Activated CD4-positive, alpha-beta T cell treated with anti-CD3 and anti-CD28 coated beads, Interleukin-2, amount 50 U/mL, for 48 hours (primary cell): ENCODE measurements around the gene GPRC5D.

Experiments used
- DNase-seq, 2 experiments: peaks; one replicate each; pipeline ENCODE4 v3.0.0-alpha.2; 2020

The GPRC5D gene

GRCh38 chr12:12903642-12904609 is 48.0 kb downstream of the GPRC5D start:
- DNase-seq = no peak

GRCh38 chr12:12902036-12902435 is 49.9 kb downstream of the GPRC5D start:
- DNase-seq = no peak

DNA sequence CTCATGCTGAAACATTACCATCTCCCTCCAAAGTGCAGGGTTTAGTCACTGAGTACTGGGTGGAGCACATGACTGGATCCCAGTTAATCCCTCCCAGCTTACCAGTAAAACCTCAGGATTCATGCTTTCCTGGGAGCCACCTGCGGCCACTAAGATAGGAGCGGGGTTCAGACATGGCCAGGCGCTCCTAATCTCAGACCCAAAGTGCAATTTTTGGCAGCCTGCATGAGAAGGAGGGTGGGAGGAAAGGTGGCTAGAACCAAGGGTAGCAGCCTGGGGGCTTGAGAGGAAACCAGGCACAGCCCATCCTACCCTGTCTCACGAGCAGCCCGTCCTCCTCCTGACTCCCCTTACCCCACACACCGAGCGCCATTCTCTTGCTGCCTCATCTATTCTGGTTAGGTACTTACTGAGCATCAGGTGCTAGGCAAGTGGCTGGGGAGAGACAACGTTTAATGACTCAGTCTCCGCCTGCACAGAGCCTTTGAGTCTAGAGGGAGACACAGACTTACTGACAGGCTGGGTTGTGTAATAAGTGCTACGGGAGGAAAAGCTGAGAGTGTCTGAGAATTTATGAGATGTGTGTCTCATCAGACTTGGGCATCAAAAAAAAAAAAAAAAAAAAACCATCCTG is 50.7 kb downstream of the GPRC5D start:
- DNase-seq = peak in 1 of 2 experiments; percentile 30

GRCh38 chr12:12900786-12901157 is 51.2 kb downstream of the GPRC5D start:
- no peak for DNase-seq

DNA sequence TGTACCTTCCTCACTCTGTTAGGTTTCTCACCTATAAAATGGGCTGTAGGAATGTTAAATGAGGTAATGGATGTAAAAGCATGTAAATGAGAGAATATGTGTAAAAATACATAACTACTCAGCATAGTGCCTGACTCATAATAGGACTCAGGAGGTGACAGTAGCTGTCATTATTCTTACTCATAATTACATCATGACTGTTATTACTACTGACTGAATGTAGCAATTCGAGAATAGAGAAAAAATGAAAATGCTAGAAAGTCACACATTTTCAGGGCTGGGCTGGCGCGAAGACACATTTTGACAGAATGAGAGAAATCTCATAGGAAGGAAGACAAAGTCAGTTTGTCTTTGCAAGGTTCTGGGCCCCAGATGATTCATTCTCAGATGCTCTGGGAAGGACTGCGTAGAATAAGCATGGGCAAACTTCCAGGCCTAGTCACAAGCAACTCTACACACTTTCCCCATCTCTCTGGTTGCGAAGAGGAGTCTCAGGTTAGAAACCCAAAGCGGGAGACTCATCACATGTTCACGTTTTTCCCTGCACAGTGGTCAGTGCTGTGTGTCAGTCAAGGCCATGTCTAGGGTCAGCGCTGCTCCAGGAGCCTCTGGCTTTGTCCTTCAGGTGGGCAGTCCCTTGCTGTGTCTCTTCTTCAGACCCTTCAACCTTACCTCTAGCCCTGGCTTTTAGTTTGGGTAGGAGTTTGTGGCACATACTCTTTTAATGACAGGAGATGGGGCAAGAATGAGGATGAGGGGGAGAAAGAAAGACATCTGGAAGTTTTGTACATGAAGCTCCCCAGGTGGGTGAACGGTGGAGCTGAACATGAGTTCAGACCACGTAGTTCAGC is 52.2 kb downstream of the GPRC5D start:
- DNase-seq = peak; percentile 64 to 77

DNA sequence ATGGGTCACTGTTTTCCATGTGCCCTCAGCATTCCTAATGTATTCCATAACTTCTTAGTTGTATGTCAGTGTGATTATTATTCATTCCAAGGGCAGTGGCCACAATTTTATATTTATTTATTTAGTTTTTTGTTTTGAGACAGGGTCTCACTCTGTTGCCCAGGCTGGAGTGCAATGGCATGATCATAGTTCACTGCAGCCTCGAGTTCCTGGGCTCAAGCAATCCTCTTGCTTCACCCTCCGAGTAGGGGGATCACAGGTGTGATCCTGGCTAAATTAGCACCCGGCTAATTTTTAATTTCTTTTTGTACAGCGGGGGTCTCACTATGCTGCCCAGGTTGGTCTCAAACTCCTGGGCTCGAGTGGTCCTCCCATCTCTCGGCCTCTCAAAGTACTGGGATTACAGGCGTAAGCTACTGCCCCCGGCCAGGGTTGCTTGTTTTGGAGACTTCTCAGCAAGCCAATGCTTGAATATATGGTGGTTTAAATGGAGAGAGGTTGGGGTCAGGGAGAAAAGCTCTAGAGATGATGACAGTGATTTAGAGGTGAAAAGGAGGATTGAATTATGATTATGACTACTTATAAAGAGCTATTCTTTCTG is 53.0 kb downstream of the GPRC5D start:
- DNase-seq = no peak

GRCh38 chr12:12898136-12898717 is 53.7 kb downstream of the GPRC5D start:
- DNase-seq = no peak

DNA sequence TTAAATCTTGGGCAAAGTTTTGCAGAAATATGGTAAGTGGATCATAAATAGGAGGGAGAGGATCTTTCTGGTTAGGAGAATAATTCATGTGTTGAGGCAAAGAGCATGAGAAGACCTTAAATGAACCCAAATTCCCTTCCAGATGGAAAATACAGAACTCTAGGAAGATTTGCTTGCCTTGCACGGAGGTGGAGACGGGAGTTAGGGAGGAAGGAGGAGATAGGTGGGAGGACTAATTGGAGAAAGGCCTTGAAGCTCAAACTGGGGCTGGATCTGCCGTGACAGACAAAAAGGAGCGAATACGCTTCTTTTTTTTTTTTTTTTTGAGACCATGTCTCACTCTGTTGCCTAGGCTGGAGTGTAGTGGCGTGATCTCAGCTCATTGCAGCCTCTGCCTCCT is 54.7 kb downstream of the GPRC5D start:
- DNase-seq = no peak

GRCh38 chr12:12896260-12896659 is 55.7 kb downstream of the GPRC5D start:
- DNase-seq = no peak

- DNase-seq = no peak
These were observed 58.5 kb downstream of the GPRC5D start for GRCh38 chr12:12893438-12893837.

GRCh38 chr12:12892681-12893141 is 59.3 kb downstream of the GPRC5D start:
- DNase-seq = no peak

DNA sequence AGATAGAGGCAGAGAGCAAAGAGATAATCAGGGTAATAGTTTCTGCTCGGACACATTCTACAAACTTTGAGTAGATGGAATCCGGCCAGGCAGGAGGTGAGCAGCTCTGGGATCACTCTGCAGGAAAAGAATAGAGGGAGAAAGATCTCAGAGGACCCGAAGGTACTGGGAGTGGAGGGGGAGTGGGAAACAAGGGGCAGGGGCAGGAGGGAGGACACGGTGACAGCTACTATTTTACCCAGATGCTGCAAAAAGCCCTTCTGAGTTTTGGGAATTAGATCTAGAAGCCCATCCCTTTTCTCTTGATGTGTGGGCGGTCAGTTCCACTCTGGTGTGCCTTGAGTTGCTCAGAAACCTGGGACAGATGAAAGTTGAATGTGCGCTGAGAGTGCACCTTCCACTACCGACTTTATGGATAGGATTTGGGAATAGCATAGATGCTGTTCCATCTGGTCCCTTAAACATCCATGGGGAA is 60.1 kb downstream of the GPRC5D start:
- DNase-seq = no peak

- peak; percentile 38 to 58 for DNase-seq
These were observed 60.7 kb downstream of the GPRC5D start, which contains the start of gene GPRC5A for GRCh38 chr12:12891080-12891880. TSS of gene GPRC5A (plus strand) at chr12:12891562. CDS start at chr12:12908250, 16,688 bp downstream.
